Left kidney (tissue), 2 donors: ENCODE results near the gene ADARB1. TPM values are rescaled to one million over a fixed set of nuclear protein-coding genes. Genes with fewer than 3 reads are reported as not detected.

Experiments
- DNase-seq: peaks from one replicate; pipeline ENCODE4 v3.0.0-alpha.2; 2013
- polyA plus RNA-seq: library from polyadenylated mRNA; unstranded; fragments of 120-200 nt; gene quantifications from one replicate; pipeline ENCODE4 v1.2.1, GENCODE V29; 2013; ENCODE audit not compliant: insufficient read length

ADARB1 gene
- polyA plus RNA-seq, 1 donor = 18.3 TPM

DNA sequence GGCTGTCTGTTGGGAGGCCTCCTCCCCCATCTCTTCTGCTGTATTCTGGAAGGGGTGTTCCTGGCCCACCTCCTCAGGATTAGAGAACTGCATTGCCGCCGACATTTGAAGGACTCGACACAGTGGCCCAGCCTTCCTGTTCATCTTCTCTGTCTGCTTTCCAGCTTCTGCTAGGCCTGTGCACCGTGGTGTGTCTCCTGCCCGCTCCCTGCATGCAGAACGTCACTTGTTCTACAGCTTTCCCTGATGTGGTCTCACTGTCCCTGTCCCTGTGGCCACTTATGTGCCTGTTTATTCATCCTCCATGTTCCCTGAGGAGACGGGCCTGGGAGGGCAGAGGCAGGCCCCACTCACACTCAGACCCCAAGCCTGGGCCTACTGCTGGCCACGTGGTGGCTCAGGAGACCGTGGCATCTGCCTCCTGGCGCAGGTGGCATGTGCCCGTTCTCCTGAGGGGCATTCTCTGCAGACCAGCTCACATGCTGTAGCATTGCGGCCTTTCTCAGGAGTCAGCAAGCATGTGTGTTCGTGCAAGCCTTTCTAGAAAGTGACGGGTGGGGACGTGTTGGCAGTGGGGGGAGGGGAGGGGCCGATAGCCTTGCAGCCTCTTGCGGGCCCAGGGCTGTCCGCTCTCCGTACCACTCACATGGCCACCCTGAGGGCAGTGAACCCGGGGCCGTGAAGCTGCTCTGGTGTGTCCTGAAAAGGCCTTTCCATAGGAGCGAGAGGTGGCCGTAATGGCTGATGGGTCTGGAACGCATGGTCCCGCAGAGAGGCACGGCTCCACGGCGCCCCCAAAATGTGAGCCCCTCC lies 177.5 kb downstream of the ADARB1 start:
- no peak for DNase-seq

DNA sequence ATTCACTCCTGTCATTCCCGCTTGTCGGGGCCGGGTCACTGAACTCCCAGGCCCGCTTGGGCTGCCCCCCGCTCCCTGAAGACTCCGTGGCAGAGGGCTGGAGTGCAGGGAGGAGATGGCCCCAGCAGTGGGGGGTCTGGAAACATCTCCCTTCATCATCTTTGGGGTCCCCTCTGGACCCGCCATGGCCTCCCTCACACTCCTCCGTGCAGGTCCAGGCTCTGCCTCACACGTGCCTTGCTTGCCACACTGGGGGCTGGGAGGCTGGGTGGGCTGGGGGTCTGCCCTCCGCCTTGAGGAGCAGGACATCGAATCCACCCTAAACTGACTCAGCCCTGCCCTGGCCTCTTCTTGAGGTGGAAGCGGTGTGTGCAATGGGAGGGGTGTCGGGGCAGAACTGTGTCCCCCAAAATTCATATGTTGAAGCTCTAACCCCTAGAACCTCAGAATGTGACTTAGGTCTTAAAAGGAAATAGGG lies 178.1 kb downstream of the ADARB1 start:
- DNase-seq = no peak

DNA sequence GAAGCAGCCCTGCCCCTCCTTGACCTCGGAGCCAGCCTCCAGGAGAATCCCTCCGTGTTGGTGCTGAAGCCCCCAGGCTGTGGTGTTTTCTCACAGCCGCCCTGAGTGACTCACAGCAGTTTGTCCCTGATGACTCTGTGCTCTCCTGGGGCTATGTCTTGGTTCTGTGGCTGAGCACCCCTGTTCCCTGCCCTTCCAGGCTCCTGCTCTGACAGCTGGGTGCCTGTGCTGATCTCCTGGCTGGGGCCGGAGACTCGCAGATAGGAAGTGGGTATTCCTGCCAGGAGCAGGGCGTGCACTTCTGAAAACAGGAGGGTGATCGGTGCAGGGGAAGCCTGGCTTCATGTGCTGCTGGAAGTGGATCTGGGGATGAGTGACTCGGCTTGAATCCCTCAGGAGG lies 178.8 kb downstream of the ADARB1 start:
- DNase-seq = no peak

DNA sequence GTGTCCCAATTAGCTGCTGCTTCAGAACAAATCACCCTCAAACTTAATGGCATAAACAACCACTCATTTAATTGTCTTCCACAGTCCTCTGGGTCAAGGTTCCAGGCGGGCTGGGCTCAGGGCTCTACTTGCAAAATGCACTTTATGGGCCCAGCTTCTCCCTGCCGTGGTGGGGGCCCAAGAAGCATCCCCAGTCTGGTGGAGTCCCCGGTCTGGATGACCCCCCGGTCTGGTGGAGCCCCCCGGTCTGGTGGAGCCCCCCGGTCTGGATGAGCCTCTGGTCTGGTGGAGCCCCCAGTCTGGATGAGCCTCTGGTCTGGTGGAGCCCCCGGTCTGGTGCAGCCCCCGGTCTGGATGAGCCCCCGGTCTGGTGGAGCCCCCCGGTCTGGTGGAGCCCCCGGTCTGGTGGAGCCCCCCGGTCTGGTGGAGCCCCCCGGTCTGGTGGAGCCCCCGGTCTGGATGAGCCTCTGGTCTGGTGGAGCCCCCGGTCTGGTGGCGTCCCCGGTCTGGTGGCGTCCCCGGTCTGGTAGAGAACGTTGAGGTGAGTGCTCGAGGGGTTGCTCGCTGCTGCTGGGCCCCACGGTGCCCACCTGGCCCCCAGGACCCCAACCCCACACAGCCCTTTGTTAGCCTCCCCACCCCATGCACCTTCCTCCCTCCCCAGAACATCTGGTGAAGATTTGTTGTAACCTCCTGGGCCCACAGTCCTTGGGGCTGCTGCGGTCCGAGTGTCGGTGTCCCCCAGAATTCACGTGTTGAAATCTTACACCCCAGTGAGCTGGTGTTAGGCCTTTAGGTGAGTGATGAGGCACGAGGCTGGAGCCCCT lies 179.5 kb downstream of the ADARB1 start:
- no peak for DNase-seq

DNA sequence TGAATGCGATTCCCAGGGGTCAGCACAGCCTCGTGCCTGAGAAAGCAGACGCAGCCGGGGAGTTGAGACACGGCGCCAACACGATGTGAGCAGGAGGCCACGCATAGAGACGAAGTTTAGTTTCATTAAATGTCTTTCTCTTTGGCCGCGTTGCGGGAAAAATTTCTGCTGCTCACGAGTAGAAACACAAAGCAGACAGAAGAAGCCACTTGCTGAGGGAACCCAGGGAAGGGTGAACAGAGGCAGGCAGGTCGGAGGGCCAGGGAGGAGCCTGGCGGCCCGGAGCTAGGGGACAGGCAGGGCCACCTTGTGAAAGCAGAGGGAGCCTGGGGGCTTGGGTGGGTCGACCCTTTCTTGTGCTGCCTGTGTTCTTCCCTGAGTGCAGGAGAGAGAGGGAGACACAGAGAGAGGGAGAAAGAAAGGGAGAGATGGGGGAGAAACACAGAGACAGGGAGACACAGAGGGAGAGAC lies 180.1 kb downstream of the ADARB1 start:
- no peak for DNase-seq

- DNase-seq = peak; percentile 17
Measured at GRCh38 chr21:45255381-45256020, 181.1 kb downstream of the ADARB1 start.

GRCh38 chr21:45256021-45256911 lies 181.9 kb downstream of the ADARB1 start:
- no peak for DNase-seq

DNA sequence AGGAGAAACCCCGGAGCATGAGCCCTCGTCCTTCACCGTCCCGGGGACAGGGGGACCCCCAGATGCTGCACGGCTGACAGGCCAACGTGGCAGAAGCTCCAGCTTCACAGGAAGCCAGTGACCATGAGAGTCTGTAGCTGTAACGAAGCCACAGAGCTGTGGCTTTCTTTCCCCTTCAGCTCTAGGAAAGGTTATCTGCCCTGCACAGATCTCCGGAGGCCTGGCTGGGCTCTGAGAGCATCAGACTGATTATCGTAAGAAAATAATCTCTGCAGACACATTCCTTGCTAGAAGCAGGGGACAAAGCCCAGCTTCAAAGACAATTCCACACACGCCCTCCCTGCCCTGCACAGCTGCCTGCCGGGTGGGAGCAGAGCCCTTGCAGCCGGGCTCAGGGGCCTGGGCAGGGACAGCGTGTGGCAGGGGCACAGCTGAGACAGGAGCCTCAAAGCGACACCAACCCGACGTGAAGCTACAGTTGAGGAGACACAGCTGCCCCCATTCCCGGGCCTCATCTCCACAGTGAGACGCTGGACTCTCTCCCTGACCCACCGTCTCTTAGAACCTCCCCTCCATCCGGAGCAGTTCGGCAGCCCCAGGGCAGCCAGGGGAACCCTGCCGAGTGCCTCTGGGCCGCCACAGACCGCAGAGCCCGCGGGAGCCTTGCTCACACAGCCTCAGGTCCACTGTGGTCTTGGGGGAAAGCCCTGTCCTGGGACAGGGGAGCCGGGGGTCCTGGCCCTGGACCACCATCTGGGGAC lies 182.7 kb downstream of the ADARB1 start:
- DNase-seq = no peak

DNA sequence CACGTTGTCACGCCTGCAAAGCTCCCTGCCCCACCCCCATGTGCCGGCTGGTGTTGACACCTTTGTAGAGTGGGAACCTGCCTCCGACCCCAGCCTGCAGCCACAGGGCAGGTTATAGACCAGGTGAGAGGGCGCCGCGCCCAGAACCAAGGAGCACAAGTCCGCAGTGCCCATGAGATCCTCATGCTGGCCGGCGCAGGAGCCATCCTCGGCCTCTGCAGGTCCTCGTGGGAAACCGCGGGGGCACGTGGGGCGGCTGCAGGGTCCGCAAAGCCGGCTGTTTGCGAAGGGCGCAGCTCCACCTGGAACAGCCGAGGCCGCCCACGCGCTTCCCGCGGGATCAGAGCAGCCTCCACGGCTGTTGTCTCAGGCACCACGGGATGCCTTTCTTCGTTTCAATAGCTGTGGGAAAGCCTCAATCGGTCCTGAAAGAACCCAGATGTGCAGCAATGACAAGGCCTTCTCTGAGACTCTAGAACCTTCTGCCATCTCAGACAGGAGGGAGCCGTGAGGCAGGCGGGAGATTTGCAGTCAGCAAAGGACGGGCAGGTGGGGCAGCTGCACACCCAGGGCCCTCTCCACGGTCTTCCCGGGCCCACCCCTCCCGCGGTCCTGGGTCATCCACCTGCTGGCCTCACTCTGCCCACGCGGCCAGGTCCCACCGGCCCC lies 183.4 kb downstream of the ADARB1 start:
- DNase-seq = no peak

DNA sequence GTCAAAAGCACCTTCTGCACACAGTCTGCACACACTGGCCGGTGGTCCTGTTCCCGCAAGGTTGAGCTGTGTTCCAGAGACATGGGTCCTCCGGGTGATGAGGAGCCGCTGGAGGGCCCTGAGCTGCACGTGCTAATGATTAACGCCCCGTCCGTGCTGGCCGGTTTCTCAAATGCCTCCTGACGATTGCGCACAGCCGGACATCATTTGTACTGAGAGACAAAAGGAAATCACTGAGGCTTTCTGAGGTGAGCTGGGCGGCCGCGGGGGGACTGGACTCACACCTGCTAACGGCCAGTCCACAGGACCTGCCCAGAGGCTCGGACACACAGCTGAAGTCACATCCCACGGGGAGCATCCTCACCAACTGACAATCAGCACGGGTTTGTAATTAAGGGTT lies 184.1 kb downstream of the ADARB1 start:
- no peak for DNase-seq

DNA sequence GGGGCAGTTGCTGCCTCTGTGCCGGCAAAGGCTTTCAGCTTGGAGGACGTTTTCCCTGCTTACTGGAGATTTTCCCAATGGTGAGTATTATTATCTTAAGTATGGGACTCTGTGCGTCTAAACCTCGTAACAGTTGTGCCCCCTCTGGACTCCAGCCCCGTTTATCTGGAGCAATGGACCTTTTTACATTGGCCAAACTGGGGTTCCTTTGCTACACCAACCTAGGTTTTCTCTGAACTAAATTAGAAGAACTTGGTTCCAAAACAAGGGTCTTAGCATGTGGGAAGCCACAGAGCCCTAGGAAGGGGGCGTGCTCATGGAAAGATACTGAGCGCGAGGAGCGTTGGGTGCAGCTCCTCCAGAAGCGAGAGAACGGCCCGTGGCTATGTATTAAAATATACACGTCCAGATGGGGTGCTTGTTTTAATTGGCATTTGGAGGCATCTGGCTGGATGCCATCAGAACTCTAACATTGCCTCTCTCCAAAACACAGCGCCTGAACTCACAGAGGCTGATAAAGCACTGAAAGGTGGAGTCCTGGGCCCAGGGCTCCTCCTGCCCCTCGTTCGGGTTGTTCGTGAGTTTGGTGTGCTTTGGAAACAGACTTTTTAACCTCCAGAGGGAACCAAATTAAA lies 184.9 kb downstream of the ADARB1 start:
- no peak for DNase-seq

GRCh38 chr21:45260191-45260825 lies 185.9 kb downstream of the ADARB1 start:
- DNase-seq = no peak

DNA sequence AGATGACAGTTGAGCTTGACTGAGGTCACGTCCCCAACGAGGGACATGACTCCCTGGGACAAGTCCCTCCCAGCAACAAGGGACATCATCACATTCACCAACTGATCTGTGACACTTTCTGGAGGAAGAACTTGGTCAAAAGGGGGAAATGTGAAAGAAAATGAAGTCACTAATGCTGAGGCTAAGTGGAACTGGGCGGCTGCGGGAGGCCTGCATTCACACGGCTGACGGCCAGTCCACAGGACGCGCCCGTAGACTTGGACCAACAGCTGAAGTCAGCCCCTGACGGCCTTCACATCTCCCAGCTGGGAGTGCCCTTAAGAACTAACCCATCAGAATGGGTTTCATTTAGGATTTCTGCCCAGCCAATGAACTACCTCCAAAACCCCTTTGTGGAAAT lies 186.7 kb downstream of the ADARB1 start:
- no peak for DNase-seq

- DNase-seq = no peak
Measured at GRCh38 chr21:45262041-45262581, 187.7 kb downstream of the ADARB1 start.

DNA sequence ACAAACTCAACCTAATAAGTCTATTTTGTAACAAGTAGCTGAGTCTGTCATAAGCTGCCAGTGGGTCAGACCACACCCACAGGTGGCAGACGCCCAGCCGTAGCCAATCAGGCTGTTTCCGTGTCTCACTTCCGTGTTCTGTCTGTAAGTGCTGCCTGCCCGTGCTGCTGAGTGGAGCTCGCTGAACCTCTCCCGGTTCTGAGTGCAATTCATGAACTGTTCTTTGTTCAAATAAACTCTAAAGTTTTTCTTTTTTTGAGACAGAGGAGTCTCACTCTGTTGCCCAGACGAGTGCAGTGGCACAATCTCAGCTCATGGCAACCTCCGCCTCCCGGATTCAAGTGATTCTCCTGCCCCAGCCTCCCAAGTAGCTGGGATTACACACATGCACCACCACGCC lies 188.2 kb downstream of the ADARB1 start:
- DNase-seq = no peak

- no peak for DNase-seq
Measured at GRCh38 chr21:45263534-45263933, 189.2 kb downstream of the ADARB1 start.

- DNase-seq = no peak
Measured at GRCh38 chr21:45264146-45264911, 189.9 kb downstream of the ADARB1 start.

- DNase-seq = no peak
Measured at GRCh38 chr21:45264912-45265515, 190.6 kb downstream of the ADARB1 start.
